GM12892 (cell line): Measurements from ENCODE around the gene NMS.

Experiments
- DNase-seq: peaks from one replicate; pipeline ENCODE4 v3.0.0; 2011; ENCODE audit not compliant: insufficient read length
- FAIRE-seq: peaks from 2 replicates; lab custom pipeline; 2011; peaks lifted over from hg19 to GRCh38; lab: Jason Lieb, UNC
- POLR2A ChIP-seq: IDR thresholded peaks from 2 replicates; pipeline ENCODE4 v1.6.1; 2011; ENCODE audit warnings: low read depth, low read length, control low read depth
- POLR2AphosphoS5 ChIP-seq: IDR thresholded peaks from 2 replicates; pipeline ENCODE4 v1.6.1; 2011; ENCODE audit warnings: low read depth, low read length, control low read depth
- TAF1 ChIP-seq: IDR thresholded peaks from 2 replicates; pipeline ENCODE4 v1.6.1; 2011; ENCODE audit warnings: low read depth, mild to moderate bottlenecking, control low read depth, low read length, borderline replicate concordance

The NMS gene

GRCh38 chr2:100529900-100530299 lies 59.6 kb downstream of the NMS start:
- TF ChIP-seq POLR2AphosphoS5 (no peak), TAF1 (no peak), POLR2A (no peak)
- no peak for DNase-seq
- FAIRE-seq, result no peak
